H7 (cell line): ENCODE data around the gene NFATC2. TPM values are rescaled to one million over a fixed set of nuclear protein-coding genes. Genes with fewer than 3 reads are reported as not detected.
"Not testable (repeated sequence)": the region's sequence is repeated elsewhere in the genome, so short reads cannot be mapped to it uniquely, and the experiment has no call there.

Experiments used
- DNase-seq: peaks from one replicate; pipeline ENCODE4 v3.0.0; 2012
- H3K27me3 ChIP-seq: 2 replicates; pipeline ENCODE4 v1.6.0; 2011; ENCODE audit warnings: mild to moderate bottlenecking, low read length; ENCODE audit not compliant: control insufficient read depth, insufficient read depth
- H3K36me3 ChIP-seq: replicated peaks from 2 replicates; pipeline ENCODE4 v1.5.1; 2011; ENCODE audit warnings: low read length; ENCODE audit not compliant: control insufficient read depth, insufficient read depth
- H3K4me3 ChIP-seq: 2 replicates; pipeline ENCODE4 v1.5.1; 2011; ENCODE audit warnings: low read depth, mild to moderate bottlenecking, control low read depth, low read length, moderate library complexity; ENCODE audit not compliant: insufficient read depth
- total RNA-seq: library from RNA; depleted of rRNA; stranded (reverse); fragments of >200 nt; shearing (Covaris generic); gene quantifications from 2 replicates; pipeline ENCODE4 v1.2.3, GENCODE V29; 2014

Gene NFATC2
- total RNA-seq, 1 experiment from 2014 or later: 0.28 TPM

GRCh38 chr20:51574248-51575033 lies 31.9 kb upstream of the NFATC2 start:
- H3K36me3 ChIP-seq: no peaks in the 10 kb centered on the region

GRCh38 chr20:51573576-51574243 lies 31.2 kb upstream of the NFATC2 start:
- no peaks in the 10 kb centered on the region for H3K36me3 ChIP-seq
- DNase-seq: no peak
- H3K4me3 ChIP-seq: no peak overlapping the region
- H3K27me3 ChIP-seq: no peaks in the 10 kb centered on the region

More at GRCh38 chr20:51574248-51575033, 31.9 kb upstream of the NFATC2 start:
- no peaks in the 10 kb centered on the region for H3K27me3 ChIP-seq
- H3K4me3 ChIP-seq: no peak overlapping the region
- DNase-seq: no peak

GRCh38 chr20:51571460-51571794 lies 28.9 kb upstream of the NFATC2 start:
- no peak for DNase-seq
- H3K4me3 ChIP-seq: no peak overlapping the region
- no peaks in the 10 kb centered on the region for H3K36me3 ChIP-seq

DNA sequence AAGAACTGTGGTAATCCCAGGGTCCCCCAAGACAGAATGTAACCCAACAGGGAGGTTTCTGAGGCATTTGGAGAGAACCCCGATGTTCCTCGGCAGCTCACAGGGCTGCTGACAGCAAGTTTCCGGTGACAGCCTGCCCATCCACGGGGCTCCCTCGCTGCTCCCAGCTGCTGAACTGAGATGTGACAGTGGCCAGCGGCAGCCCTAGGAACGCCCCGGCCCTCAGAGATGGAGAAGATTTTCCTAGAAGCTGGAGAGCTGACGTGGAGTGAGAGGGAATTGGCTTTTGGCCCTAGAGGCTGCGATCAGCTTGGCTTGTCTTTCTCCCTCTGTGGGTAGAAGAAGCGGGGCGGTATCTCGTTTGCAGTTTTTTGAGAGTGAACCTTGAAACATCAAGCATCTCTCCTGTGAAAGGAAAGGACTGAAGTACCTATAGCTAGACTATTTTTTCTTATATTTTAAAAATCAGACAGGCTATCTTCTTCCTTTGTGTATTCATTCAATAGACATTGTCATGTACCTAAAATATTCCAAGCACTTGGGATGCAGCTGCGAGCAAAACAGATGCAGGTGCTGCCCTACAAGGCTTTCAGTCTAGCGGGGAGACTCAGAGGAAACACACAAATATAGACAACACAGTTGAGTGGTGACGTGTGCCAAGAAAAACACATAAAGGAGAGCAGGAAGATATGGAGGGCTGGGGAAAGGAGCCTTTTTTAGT lies 28.4 kb upstream of the NFATC2 start:
- no peaks in the 10 kb centered on the region for H3K36me3 ChIP-seq
- 0 out of 2 replicates have a peak, but pooled peaks cover 1% of the 10 kb centered on the region for H3K27me3 ChIP-seq
- DNase-seq: no peak
- H3K4me3 ChIP-seq: no peak overlapping the region

More at GRCh38 chr20:51571460-51571794, 28.9 kb upstream of the NFATC2 start:
- H3K27me3 ChIP-seq: 0 out of 2 replicates have a peak, but pooled peaks cover 1% of the 10 kb centered on the region

DNA sequence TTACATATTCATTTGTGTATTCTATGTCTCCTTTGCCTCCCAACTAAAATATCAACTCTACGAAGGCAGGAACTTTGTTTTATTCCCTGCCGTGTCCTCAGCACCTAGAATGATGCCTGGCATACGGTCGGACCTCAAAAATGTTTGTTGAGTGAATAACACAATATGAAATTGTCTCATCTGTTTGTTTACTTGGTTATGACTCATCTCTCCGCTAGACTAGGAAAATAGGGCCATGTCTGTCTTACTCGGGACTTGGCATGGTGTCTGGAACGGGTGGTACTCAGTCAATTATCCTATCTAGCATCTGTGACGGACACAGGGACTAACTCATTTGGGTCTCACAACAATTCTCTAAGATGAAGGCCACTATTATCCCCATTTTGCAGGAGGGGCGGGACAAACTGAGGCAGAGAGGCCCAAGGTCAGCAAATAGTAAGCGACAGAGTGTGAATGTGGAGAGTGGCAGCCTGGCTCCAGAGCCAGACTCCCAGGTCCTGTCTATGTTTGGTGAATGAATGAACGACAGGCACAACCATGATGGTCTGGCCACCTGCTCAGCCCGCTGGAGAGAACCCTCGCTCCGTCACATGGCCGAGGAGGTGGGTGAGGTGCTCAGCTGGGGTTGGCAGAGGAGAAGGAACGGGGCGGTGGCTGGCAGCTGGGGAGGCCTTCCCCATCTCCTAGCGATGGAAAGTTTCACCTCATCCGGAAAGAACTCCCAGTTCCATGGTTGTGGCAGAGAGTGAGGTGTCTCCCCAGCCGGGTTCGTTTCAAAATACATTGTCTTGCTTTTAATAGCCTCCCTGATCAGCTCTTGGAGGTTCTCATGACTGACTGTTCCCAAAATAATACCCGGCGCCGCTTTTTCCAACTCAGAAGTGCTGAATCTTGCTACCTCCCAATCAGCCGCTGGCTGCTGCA lies 27.6 kb upstream of the NFATC2 start:
- Histone ChIP-seq H3K36me3 (no peaks in the 10 kb centered on the region), H3K4me3 (no peak overlapping the region), H3K27me3 (peaks cover 3% of the 10 kb centered on the region; the same call in 1 of the 2 replicates)
- DNase-seq: no peak

GRCh38 chr20:51568533-51568932 lies 26.0 kb upstream of the NFATC2 start:
- H3K4me3 ChIP-seq, H3K36me3 ChIP-seq, DNase-seq: not testable (repeated sequence)
- H3K27me3 ChIP-seq: peaks cover 15% of the 10 kb centered on the region

DNA sequence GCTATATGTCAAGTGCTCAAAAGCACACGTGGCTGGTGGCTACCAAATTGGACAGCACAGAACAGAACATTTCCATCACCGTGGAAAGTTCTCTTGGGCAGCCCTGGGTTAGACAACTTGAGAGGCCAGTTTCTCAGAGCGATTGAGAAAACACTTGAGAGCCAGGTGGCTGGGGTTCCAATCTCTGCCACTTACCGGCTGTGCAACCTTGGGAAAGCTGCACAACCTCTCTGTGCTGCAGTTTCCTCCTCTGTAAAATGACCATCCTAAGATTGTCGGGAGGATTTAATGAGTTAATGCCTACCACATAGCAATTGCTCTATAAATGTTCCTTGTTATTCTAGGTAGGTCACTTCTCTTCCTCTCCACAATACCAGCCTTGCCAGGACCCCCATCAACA lies 25.1 kb upstream of the NFATC2 start:
- peaks cover 23% of the 10 kb centered on the region for H3K27me3 ChIP-seq
- H3K36me3 ChIP-seq: no peaks in the 10 kb centered on the region
- no peak overlapping the region for H3K4me3 ChIP-seq
- DNase-seq: no peak

DNA sequence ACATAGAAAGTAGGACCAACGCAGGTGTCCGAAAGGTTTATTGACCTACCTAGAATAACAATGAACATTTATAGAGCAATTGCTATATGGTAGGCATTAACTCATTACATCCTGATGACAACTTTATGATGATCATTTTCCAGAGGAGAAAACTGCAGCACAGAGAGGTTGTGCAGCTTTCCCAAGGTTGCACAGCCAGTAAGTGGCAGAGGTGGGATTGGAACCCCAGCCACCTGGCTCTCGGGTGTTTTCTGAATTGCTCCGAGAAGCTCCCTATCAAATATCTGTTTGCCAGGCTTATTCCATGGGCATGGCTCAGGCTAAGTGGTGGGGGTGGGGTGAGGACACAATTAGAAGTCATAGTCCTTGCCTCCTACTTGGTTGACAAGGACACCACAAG lies 24.1 kb upstream of the NFATC2 start:
- no peak for DNase-seq
- no peaks in the 10 kb centered on the region for H3K36me3 ChIP-seq
- H3K27me3 ChIP-seq: peaks cover 33% of the 10 kb centered on the region
- H3K4me3 ChIP-seq: no peak overlapping the region

- no peak for DNase-seq
- Histone ChIP-seq H3K4me3 (no peak overlapping the region), H3K27me3 (peaks cover 42% of the 10 kb centered on the region), H3K36me3 (no peaks in the 10 kb centered on the region)
Observed at GRCh38 chr20:51565298-51566144, 23.0 kb upstream of the NFATC2 start.

GRCh38 chr20:51563486-51564332 lies 21.2 kb upstream of the NFATC2 start:
- H3K4me3 ChIP-seq: no peak overlapping the region
- peak; percentile 81 for DNase-seq
- peaks cover 57% of the 10 kb centered on the region for H3K27me3 ChIP-seq
- no peaks in the 10 kb centered on the region for H3K36me3 ChIP-seq

DNA sequence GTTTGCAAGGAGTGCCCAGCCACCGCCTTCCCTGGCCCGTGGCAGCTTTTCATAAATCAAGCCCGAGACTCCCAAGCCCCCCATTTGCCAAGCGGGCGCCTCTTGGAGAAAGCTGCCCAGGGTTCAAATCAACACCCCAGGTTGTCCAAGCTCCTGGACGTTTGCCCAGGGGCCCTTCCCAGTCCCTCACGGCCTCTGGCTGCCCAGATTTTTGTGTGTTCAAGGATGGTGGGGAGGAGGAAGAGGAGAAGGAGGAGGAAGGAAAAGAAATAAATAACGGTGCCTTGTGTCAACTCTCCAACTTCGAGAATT lies 20.6 kb upstream of the NFATC2 start:
- Histone ChIP-seq H3K36me3 (no peaks in the 10 kb centered on the region), H3K4me3 (peak overlapping the region; percentile 51; the same call in 1 of the 2 replicates), H3K27me3 (peaks cover 57% of the 10 kb centered on the region)
- no peak for DNase-seq

DNA sequence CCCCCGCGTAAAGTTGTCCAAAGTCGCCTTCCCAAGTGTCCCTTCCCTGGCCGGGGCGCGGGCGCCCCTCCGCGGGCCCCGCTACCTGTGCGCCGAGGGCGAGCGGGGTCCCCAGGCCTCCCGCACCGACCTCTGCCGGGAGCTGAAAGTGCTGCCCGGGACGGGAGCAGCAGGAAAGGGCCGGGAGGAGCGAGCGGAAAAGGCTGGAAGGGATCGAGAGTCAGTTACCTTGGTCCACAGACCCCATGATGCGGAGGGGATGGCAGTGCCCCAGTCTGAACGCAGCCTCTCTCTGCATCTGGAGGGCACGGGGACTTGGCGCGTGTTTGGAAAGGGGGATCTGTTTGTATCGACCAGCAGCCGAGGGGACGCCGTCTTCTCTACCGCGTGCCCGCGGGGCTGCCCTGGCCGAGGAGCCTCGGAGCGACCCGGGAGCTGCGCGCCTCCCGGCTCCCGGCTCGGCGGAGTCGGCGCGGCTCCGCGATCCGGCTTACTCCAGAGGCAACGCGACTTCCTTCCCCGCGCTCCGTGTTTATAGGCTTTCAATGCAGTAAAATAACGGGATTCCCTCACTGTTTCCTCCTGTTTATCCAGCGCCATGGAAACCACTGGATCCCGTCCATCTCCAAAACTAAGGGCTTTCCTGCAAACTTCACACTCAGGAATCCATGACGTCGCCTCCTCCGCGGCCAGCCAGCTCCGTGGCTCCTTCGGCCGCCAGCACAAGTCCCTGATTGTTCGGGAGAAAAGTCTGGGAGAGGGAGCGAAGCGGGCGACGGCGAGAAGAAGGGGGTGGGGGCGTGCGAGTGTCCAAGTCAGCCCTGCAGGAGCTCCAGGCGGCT lies 20.0 kb upstream of the NFATC2 start:
- peak; percentile 88 for DNase-seq
- no peaks in the 10 kb centered on the region for H3K36me3 ChIP-seq
- H3K27me3 ChIP-seq: peaks cover 57% of the 10 kb centered on the region
- peak overlapping the region; percentile 51 for H3K4me3 ChIP-seq
